Vein endothelial cell (primary cell): ENCODE results near the gene POP4. TPM values are rescaled to one million over a fixed set of nuclear protein-coding genes. Genes with fewer than 3 reads are reported as not detected.

Experiments
- total RNA-seq: library from RNA; depleted of rRNA; stranded (reverse); fragments of >200 nt; gene quantifications from 2 replicates; pipeline ENCODE4 v1.2.3, GENCODE V29; 2012

Gene POP4, protein sequence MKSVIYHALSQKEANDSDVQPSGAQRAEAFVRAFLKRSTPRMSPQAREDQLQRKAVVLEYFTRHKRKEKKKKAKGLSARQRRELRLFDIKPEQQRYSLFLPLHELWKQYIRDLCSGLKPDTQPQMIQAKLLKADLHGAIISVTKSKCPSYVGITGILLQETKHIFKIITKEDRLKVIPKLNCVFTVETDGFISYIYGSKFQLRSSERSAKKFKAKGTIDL
- 61.4 and 79.3 TPM in 2 replicates for total RNA-seq

DNA sequence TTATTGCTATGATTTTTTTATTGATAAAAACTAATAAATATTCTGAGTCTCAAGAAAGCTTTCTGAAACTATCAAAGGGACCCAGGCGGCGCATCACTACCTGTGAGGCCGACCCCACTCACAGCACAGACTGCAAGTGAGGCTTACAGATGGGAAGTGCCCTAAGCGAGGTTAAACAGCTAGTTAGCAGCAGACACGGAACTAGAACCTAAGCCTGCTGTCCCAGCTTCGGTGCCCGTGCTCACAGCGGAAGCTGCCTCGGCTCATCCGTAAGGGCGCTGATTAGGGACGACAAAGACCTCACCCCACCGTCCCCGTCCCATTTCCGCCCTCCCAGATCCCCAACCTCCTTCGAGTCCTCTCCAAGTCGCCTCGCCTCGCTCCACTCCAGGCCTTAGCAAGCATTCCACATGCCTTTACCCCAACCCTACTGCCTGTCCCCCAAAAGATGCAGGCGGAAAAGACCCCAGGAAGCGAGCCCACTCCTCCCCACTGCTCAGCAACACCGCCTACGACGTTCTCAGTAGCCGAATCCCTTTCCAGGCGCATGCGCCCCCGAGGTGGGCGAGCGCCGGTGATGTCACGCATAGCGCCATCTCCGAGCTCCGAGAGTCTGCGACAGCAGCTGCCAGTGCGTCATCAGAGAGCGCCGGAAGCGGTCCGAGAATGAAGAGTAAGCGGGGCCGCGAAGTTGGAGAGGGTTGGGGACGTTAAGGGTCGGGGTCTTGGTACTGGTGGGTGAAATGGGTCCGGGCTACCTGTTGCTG, at the start of gene POP4:
Gene POP4, plus strand, starts transcription at position 631 of the 767 bp plus-strand sequence. Its CDS starts 36 bp downstream, at position 667.

DNA sequence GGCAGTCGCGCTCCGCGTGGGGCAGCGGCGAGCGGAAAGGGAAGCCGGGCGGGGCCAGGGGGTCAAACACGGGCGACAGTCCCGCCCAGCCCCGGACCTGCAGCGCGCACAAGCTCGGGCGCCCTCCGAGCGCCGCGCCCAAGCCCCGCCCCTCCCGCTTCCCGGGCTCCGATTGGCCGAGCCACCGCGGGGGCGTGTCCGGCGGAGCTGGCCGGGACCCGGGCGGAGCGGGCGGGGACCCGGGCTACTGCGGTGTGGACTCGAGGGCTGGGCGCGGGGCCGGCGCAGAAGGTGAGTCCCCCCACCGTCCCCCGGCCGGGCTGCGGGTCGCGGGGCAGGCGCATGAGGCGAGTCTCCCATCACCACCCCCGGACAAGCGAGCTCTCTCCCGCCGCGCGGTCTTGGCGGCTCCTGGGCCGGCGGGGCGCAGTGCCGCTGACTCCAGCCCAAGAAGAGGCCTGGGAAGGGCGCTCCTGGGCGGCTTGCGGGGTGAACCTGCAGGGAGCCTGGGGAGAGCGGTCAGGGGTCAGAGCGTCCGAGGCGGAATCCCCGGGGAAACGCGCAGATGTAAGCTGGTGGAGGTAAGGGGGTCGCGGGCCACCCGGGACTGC, 59.2 kb downstream of the POP4 start, which contains the start of gene PLEKHF1:
Gene PLEKHF1, plus strand, starts transcription at position 247 of the 611 bp plus-strand sequence. CDS start 8,379 bp downstream, outside the sequence.

Other genes starting within 250 kb of the POP4 start
- gene VSTM2B, start 80.3 kb upstream of the POP4 start, total RNA-seq = not detected in 2 replicates
- gene PLEKHF1, start 59.2 kb downstream of the POP4 start, total RNA-seq = 5.2 and 9.6 TPM in 2 replicates
- gene C19orf12, start 109.0 kb downstream of the POP4 start, total RNA-seq = 22.9 and 28.8 TPM in 2 replicates
- 4.9 and 6.2 TPM in 2 replicates for gene CCNE1, start 205.7 kb downstream of the POP4 start, total RNA-seq